CD8-positive, alpha-beta memory T cell (primary cell): ENCODE results near the gene SLC44A5. TPM values are rescaled to one million over a fixed set of nuclear protein-coding genes. Genes with fewer than 3 reads are reported as not detected.

Source experiments
- CTCF ChIA-PET: fragments of 350-600 bp; sonication (Branson Sonifier 250); formaldehyde crosslinking; loops from one replicate; lab custom pipeline; 2021; ENCODE audit warnings: antibody characterized with exemption; lab: Charles Lee
- POLR2A ChIA-PET: fragments of 350-600 bp; sonication (Branson Sonifier 250); formaldehyde crosslinking; loops from one replicate; lab custom pipeline; 2021; ENCODE audit warnings: antibody characterized with exemption; lab: Charles Lee
- DNase-seq, 5 donors: peaks; one replicate each; pipeline versions ENCODE4 v3.0.0 to v3.0.0-alpha.2; 2020 to 2022; ENCODE audit warnings: mixed read lengths in 1 of 5
- H3K27ac ChIP-seq: one replicate; pipeline ENCODE4 v1.7.0; 2013; ENCODE audit warnings: low read depth, mild to moderate bottlenecking, low read length, moderate library complexity
- H3K27me3 ChIP-seq: 2 replicates; pipeline ENCODE4 v1.7.0; 2013; ENCODE audit warnings: low read length, mild to moderate bottlenecking; ENCODE audit not compliant: insufficient read depth, poor library complexity, severe bottlenecking
- H3K36me3 ChIP-seq: 2 replicates; pipeline ENCODE4 v1.7.0; 2013; ENCODE audit warnings: mild to moderate bottlenecking, low read length, moderate library complexity; ENCODE audit not compliant: insufficient read depth
- H3K4me1 ChIP-seq: 2 replicates; pipeline ENCODE4 v1.7.0; 2013; ENCODE audit warnings: mild to moderate bottlenecking, low read length, moderate library complexity; ENCODE audit not compliant: insufficient read depth
- H3K4me3 ChIP-seq: 2 replicates; pipeline ENCODE4 v1.7.0; 2013; ENCODE audit warnings: mild to moderate bottlenecking, low read length
- H3K9me3 ChIP-seq: 2 replicates; pipeline ENCODE4 v1.7.0; 2013; ENCODE audit warnings: mild to moderate bottlenecking, low read length
- H3K27ac Mint-ChIP-seq, 8 donors: one replicate each; pipeline ENCODE4 v1.8.0; 2020 to 2021; ENCODE audit warnings: mixed read lengths in 8 of 8, mild to moderate bottlenecking in 6 of 8, inconsistent platforms in 3 of 8, moderate library complexity in 3 of 8
- H3K27me3 Mint-ChIP-seq, 2 donors: one replicate each; pipeline ENCODE4 v1.8.0; 2020 to 2021; ENCODE audit warnings: mixed read lengths in 2 of 2, mild to moderate bottlenecking in 1 of 2, moderate library complexity in 1 of 2
- H3K36me3 Mint-ChIP-seq, 3 donors: one replicate each; pipeline ENCODE4 v1.8.0; 2020 to 2021; ENCODE audit warnings: mixed read lengths in 3 of 3, inconsistent platforms in 1 of 3, mild to moderate bottlenecking in 1 of 3
- H3K4me1 Mint-ChIP-seq, 3 donors: one replicate each; pipeline ENCODE4 v1.8.0; 2020 to 2021; ENCODE audit warnings: mixed read lengths in 3 of 3, inconsistent platforms in 1 of 3, mild to moderate bottlenecking in 1 of 3
- H3K4me3 Mint-ChIP-seq, 7 donors: one replicate each; pipeline ENCODE4 v1.8.0; 2020 to 2021; ENCODE audit warnings: mixed read lengths in 7 of 7, mild to moderate bottlenecking in 6 of 7, moderate library complexity in 4 of 7, inconsistent platforms in 2 of 7
- H3K9me3 Mint-ChIP-seq, 5 donors: one replicate each; pipeline ENCODE4 v1.8.0; 2020 to 2022; ENCODE audit warnings: mixed read lengths in 5 of 5, mild to moderate bottlenecking in 3 of 5, moderate library complexity in 2 of 5, inconsistent platforms in 1 of 5
- polyA plus RNA-seq: library from polyadenylated mRNA; unstranded; fragments of 300-500 nt; fragmentation: Illumina TruSeq; gene quantifications from one replicate; pipeline ENCODE4 v1.2.3, GENCODE V29; 2021
- total RNA-seq, 2 experiments: library from RNA; stranded (reverse); gene quantifications; one replicate each; pipeline ENCODE4 v1.2.3, GENCODE V29; 2021

Gene SLC44A5
- total and polyA plus RNA-seq, 3 experiments from 2014 or later: 0.24 to 0.53 (median 0.29) TPM

DNA sequence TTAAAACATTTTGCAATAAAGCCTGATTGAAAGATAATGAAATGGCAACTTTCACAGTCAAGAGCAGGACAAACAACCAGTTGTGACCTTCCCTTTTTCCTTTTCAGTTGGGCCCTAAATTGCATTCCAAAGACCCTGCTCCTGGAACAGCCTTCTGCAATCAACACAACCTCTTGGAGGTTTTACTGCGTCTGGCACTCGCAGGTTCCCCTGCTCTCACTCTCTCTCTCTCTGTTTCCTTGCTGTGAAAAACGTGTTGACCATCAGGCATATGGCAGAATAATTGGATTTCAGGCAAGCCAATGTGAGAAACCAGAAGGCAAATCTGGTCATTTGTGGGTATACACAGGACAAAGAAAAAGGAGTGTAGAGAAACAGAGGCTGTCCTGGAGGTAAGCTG is 23.2 kb downstream of the SLC44A5 start:
- ChIA-PET POLR2A (no interaction called here), CTCF (interaction anchor here (1.8 kb wide), 1 partner anchor 10 kb away, joined by 4 read pairs; no protein-coding TSS in a partner anchor)
- H3K9me3 ChIP-seq: no peaks in the 10 kb centered on the region
- DNase-seq: no peak
- peaks cover 3 to 4% of the 10 kb centered on the region in 2 donors for H3K27me3 Mint-ChIP-seq
- H3K27ac ChIP-seq: no peak overlapping the region
- no peaks in the 10 kb centered on the region for H3K4me1 Mint-ChIP-seq
- H3K9me3 Mint-ChIP-seq: peaks cover 0 to 6% (median 1%) of the 10 kb centered on the region in 5 donors
- H3K27me3 ChIP-seq: no peaks in the 10 kb centered on the region
- H3K4me3 ChIP-seq: no peak overlapping the region
- H3K36me3 ChIP-seq: no peaks in the 10 kb centered on the region
- no peaks in the 10 kb centered on the region for H3K4me1 ChIP-seq
- H3K27ac Mint-ChIP-seq: no peak overlapping the region
- no peak overlapping the region for H3K4me3 Mint-ChIP-seq
- H3K36me3 Mint-ChIP-seq: no peaks in the 10 kb centered on the region

DNA sequence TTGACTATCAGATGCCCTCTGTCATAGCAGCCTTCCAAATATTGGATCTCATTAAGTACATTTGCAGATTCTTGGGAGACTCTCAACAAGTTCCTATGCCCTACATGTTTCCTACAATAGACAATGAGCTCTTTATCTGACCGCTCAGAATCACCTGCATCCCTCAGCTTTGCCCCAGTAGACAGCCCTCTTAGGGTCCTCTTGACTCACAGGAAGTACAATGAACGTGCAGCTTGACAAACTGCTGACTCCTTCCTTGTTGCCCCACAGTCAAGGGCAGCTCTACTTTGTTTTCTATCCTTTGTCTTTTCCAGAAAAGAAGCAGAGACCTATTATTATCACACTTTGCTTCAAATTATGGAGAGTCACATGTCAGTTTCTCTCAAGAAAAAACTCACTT is 27.6 kb downstream of the SLC44A5 start:
- Mint-ChIP-seq H3K4me1 (no peaks in the 10 kb centered on the region), H3K36me3 (no peaks in the 10 kb centered on the region), H3K27ac (peak overlapping the region in 1 of 8 donors; percentile 75), H3K9me3 (no peaks in the 10 kb centered on the region), H3K4me3 (no peak overlapping the region), H3K27me3 (peaks cover 0 to 2% of the 10 kb centered on the region in 2 donors)
- Histone ChIP-seq H3K9me3 (no peaks in the 10 kb centered on the region), H3K4me1 (no peaks in the 10 kb centered on the region), H3K4me3 (no peak overlapping the region), H3K27ac (no peak overlapping the region), H3K27me3 (no peaks in the 10 kb centered on the region), H3K36me3 (no peaks in the 10 kb centered on the region)
- ChIA-PET POLR2A (no interaction called here), CTCF (interaction anchor here (1.0 kb wide), 1 partner anchor 12 kb away, joined by 3 read pairs; no protein-coding TSS in a partner anchor)
- no peak for DNase-seq

- Mint-ChIP-seq H3K27ac (no peak overlapping the region), H3K36me3 (no peaks in the 10 kb centered on the region), H3K4me3 (no peak overlapping the region), H3K27me3 (peaks cover 0 to 2% of the 10 kb centered on the region in 2 donors), H3K9me3 (no peaks in the 10 kb centered on the region), H3K4me1 (no peaks in the 10 kb centered on the region)
- no peak for DNase-seq
- Histone ChIP-seq H3K27ac (no peak overlapping the region), H3K9me3 (no peaks in the 10 kb centered on the region), H3K4me1 (no peaks in the 10 kb centered on the region), H3K36me3 (no peaks in the 10 kb centered on the region), H3K4me3 (no peak overlapping the region), H3K27me3 (no peaks in the 10 kb centered on the region)
- ChIA-PET CTCF (interaction anchor here (1.0 kb wide), 1 partner anchor 13 kb away, joined by 3 read pairs; no protein-coding TSS in a partner anchor), POLR2A (no interaction called here)
Measured at GRCh38 chr1:75582725-75583261, 28.1 kb downstream of the SLC44A5 start.

- Mint-ChIP-seq H3K27me3 (peaks cover 3 to 7% of the 10 kb centered on the region in 2 donors), H3K4me1 (no peaks in the 10 kb centered on the region)
Measured at GRCh38 chr1:75579046-75579445, 31.9 kb downstream of the SLC44A5 start.

GRCh38 chr1:75575837-75576236 is 35.1 kb downstream of the SLC44A5 start:
- Mint-ChIP-seq H3K4me3 (no peak overlapping the region), H3K36me3 (no peaks in the 10 kb centered on the region), H3K27ac (no peak overlapping the region), H3K4me1 (no peaks in the 10 kb centered on the region), H3K9me3 (peaks cover 0 to 4% (median 0%) of the 10 kb centered on the region in 5 donors), H3K27me3 (peaks cover 2 to 7% of the 10 kb centered on the region in 2 donors)
- ChIA-PET POLR2A (no interaction called here), CTCF (no interaction called here)
- H3K9me3 ChIP-seq: no peaks in the 10 kb centered on the region
- no peaks in the 10 kb centered on the region for H3K36me3 ChIP-seq
- DNase-seq: no peak
- no peaks in the 10 kb centered on the region for H3K4me1 ChIP-seq
- H3K27ac ChIP-seq: no peak overlapping the region
- H3K27me3 ChIP-seq: no peaks in the 10 kb centered on the region
- no peak overlapping the region for H3K4me3 ChIP-seq

More at GRCh38 chr1:75579046-75579445, 31.9 kb downstream of the SLC44A5 start:
- CTCF ChIA-PET: no interaction called here
- Histone ChIP-seq H3K27me3 (no peaks in the 10 kb centered on the region), H3K27ac (no peak overlapping the region), H3K4me1 (no peaks in the 10 kb centered on the region), H3K9me3 (no peaks in the 10 kb centered on the region), H3K4me3 (no peak overlapping the region), H3K36me3 (no peaks in the 10 kb centered on the region)
- DNase-seq: no peak
- Mint-ChIP-seq H3K27ac (no peak overlapping the region), H3K4me3 (no peak overlapping the region), H3K36me3 (no peaks in the 10 kb centered on the region), H3K9me3 (peaks cover 0 to 4% (median 0%) of the 10 kb centered on the region in 5 donors)
- POLR2A ChIA-PET: no interaction called here

GRCh38 chr1:75567191-75567590 is 43.7 kb downstream of the SLC44A5 start:
- Mint-ChIP-seq H3K4me1 (no peaks in the 10 kb centered on the region), H3K27ac (no peak overlapping the region), H3K27me3 (peaks cover 9 to 11% of the 10 kb centered on the region in 2 donors), H3K4me3 (no peak overlapping the region), H3K36me3 (no peaks in the 10 kb centered on the region), H3K9me3 (peaks cover 0 to 2% (median 0%) of the 10 kb centered on the region in 5 donors)
- Histone ChIP-seq H3K4me3 (no peak overlapping the region), H3K9me3 (no peaks in the 10 kb centered on the region), H3K27ac (no peak overlapping the region), H3K4me1 (no peaks in the 10 kb centered on the region), H3K36me3 (no peaks in the 10 kb centered on the region), H3K27me3 (no peaks in the 10 kb centered on the region)
- ChIA-PET CTCF (no interaction called here), POLR2A (no interaction called here)
- no peak for DNase-seq

- DNase-seq: no peak
- H3K27me3 Mint-ChIP-seq: peaks cover 0 to 3% of the 10 kb centered on the region in 2 donors
- no peak overlapping the region for H3K27ac Mint-ChIP-seq
- H3K4me1 ChIP-seq: no peaks in the 10 kb centered on the region
- ChIA-PET POLR2A (no interaction called here), CTCF (no interaction called here)
- no peaks in the 10 kb centered on the region for H3K9me3 ChIP-seq
- no peaks in the 10 kb centered on the region for H3K36me3 ChIP-seq
- no peaks in the 10 kb centered on the region for H3K36me3 Mint-ChIP-seq
- H3K4me3 Mint-ChIP-seq: no peak overlapping the region
- no peaks in the 10 kb centered on the region for H3K27me3 ChIP-seq
- H3K4me3 ChIP-seq: no peak overlapping the region
- H3K4me1 Mint-ChIP-seq: no peaks in the 10 kb centered on the region
- H3K27ac ChIP-seq: no peak overlapping the region
- peaks cover 0 to 1% (median 0%) of the 10 kb centered on the region in 5 donors for H3K9me3 Mint-ChIP-seq
Measured at GRCh38 chr1:75559800-75560199, 51.1 kb downstream of the SLC44A5 start.

DNA sequence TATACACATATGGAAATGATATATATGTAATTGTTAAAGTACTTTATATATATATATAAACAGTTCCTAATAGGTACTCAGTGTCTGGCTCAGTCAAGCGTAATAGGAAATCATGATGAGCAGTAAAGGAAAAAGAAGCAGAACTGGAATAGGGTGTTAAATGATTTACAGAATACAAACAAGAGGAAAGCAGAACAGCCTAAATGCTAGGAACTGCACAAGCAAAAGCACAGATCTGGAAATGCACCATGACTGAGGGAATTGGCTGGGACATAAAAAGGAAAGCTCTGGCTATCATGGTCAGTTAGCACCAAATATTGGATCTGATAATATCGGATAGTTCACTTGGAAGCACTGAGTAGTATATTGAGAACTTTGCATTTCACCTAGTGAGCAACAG is 51.8 kb downstream of the SLC44A5 start:
- Mint-ChIP-seq H3K36me3 (no peaks in the 10 kb centered on the region), H3K27me3 (peaks cover 0 to 3% of the 10 kb centered on the region in 2 donors), H3K4me1 (no peaks in the 10 kb centered on the region), H3K9me3 (peaks cover 0 to 4% (median 0%) of the 10 kb centered on the region in 5 donors), H3K27ac (no peak overlapping the region), H3K4me3 (no peak overlapping the region)
- no peaks in the 10 kb centered on the region for H3K36me3 ChIP-seq
- no peaks in the 10 kb centered on the region for H3K9me3 ChIP-seq
- POLR2A ChIA-PET: no interaction called here
- CTCF ChIA-PET: no interaction called here
- H3K4me3 ChIP-seq: no peak overlapping the region
- no peaks in the 10 kb centered on the region for H3K4me1 ChIP-seq
- no peak for DNase-seq
- H3K27ac ChIP-seq: no peak overlapping the region
- no peaks in the 10 kb centered on the region for H3K27me3 ChIP-seq
